ENCODE measurements around the gene SLC13A3. TPM values are rescaled to one million over a fixed set of nuclear protein-coding genes. Genes with fewer than 3 reads are reported as not detected.
A peak's percentile ranks its signal among the peaks of the same experiment; 100 is the strongest.

SLC13A3 gene
- total and polyA plus RNA-seq, 4 donors: 1.1 to 2.4 (median 2.0) TPM

DNA sequence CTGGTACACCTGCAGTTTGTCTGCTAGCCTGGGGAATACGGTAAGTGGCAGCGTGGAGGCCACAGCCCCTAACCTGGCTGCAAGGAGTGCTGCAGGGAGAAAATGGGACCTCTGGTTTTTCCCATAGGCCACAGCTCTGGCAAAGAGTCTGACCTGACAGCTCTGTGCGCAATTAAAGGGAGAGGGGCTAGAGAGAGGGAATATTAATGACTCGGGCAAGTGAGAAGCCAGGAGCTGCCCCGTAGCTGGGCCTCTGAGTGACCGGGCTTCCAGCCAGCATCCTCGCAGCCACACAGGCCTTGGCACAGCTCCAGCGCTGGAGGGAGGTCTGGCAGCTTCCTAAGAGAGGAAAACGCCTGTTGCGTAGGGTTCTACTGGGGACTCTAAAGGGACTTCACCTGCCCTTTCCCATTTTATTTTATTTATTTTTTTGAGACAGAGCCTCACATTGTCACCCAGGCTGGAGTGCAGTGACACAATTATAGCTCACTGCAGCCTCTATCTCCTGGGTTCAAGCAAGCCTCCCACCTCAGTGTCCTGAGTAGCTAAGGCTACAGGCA, 82.6 kb downstream of the SLC13A3 start:
- 10 to 16% methylated on average over 10 of the region's 10 CpGs for whole genome bisulfite sequencing, 2 donors
- ATAC-seq (ENCODE audit: insufficient read depth, low FRiP score): no peak

DNA sequence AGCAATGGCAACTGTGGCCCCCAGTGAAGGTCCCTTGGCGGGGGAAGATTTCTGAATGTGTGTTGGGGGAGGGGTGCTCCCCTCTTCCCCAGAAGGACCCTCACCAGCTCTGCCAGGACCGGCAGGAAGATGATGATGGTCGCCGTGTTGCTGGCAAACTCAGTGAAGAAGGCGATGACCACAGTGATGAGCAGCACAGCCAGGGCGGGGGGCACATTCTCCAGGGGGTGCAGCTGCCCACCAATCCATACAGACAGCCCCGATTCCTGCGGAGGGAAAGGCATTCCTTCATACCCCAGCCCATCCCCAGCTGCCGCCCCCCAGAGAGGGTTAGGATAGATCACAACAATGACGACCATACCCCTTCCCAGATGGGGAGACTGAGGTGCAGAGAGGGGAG, 85.1 kb downstream of the SLC13A3 start:
- H3K9me3 ChIP-seq (ENCODE audit: control insufficient read depth in 4 of 4, insufficient read depth in 3 of 4, low read length in 3 of 4): no peaks in the 10 kb centered on the region
- H3K27me3 ChIP-seq (ENCODE audit: control insufficient read depth in 3 of 3, insufficient read depth in 3 of 3, low read length in 2 of 3): no peaks in the 10 kb centered on the region
- DNase-seq (no peak), ATAC-seq (ENCODE audit: insufficient read depth, low FRiP score) (no peak)
- no peak overlapping the region for H3K27ac ChIP-seq (ENCODE audit: low read depth in 1 of 2, low read length in 1 of 2)
- WGBS, 2 donors: 83 to 92% methylated on average over 10 of the region's 10 CpGs
- H3K4me1 ChIP-seq (ENCODE audit: control insufficient read depth in 5 of 5, insufficient read depth in 5 of 5, low read length in 5 of 5): peaks cover 0 to 52% (median 5%) of the 10 kb centered on the region in 5 donors
- TF ChIP-seq, protein P1, sequence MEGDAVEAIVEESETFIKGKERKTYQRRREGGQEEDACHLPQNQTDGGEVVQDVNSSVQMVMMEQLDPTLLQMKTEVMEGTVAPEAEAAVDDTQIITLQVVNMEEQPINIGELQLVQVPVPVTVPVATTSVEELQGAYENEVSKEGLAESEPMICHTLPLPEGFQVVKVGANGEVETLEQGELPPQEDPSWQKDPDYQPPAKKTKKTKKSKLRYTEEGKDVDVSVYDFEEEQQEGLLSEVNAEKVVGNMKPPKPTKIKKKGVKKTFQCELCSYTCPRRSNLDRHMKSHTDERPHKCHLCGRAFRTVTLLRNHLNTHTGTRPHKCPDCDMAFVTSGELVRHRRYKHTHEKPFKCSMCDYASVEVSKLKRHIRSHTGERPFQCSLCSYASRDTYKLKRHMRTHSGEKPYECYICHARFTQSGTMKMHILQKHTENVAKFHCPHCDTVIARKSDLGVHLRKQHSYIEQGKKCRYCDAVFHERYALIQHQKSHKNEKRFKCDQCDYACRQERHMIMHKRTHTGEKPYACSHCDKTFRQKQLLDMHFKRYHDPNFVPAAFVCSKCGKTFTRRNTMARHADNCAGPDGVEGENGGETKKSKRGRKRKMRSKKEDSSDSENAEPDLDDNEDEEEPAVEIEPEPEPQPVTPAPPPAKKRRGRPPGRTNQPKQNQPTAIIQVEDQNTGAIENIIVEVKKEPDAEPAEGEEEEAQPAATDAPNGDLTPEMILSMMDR (IDR thresholded peaks at IDR 0.05; ENCODE audit: control extremely low read depth, extremely low read depth): no peak
- H3K36me3 ChIP-seq (ENCODE audit: control insufficient read depth in 4 of 4, insufficient read depth in 4 of 4, low read length in 4 of 4): no peaks in the 10 kb centered on the region
- H3K4me3 ChIP-seq: no peak overlapping the region
- no peak overlapping the region for H3K9ac ChIP-seq (ENCODE audit: insufficient read depth in 1 of 2, low read length in 2 of 2)

More for the DNA sequence above, 82.6 kb downstream of the SLC13A3 start:
- H3K36me3 ChIP-seq (ENCODE audit: control insufficient read depth in 4 of 4, insufficient read depth in 4 of 4, low read length in 4 of 4): no peaks in the 10 kb centered on the region
- peak; percentile 98 to 99 (median 98) for DNase-seq
- no peak overlapping the region for H3K27ac ChIP-seq (ENCODE audit: low read depth in 1 of 2, low read length in 1 of 2)
- no peak overlapping the region for H3K4me3 ChIP-seq
- TF ChIP-seq, protein P1 (IDR thresholded peaks at IDR 0.05; ENCODE audit: control extremely low read depth, extremely low read depth): no peak
- H3K9me3 ChIP-seq (ENCODE audit: control insufficient read depth in 4 of 4, insufficient read depth in 3 of 4, low read length in 3 of 4): no peaks in the 10 kb centered on the region
- no peaks in the 10 kb centered on the region for H3K27me3 ChIP-seq (ENCODE audit: control insufficient read depth in 3 of 3, insufficient read depth in 3 of 3, low read length in 2 of 3)
- no peak overlapping the region for H3K9ac ChIP-seq (ENCODE audit: insufficient read depth in 1 of 2, low read length in 2 of 2)
- peaks cover 0 to 45% (median 5%) of the 10 kb centered on the region in 5 donors for H3K4me1 ChIP-seq (ENCODE audit: control insufficient read depth in 5 of 5, insufficient read depth in 5 of 5, low read length in 5 of 5)

DNA sequence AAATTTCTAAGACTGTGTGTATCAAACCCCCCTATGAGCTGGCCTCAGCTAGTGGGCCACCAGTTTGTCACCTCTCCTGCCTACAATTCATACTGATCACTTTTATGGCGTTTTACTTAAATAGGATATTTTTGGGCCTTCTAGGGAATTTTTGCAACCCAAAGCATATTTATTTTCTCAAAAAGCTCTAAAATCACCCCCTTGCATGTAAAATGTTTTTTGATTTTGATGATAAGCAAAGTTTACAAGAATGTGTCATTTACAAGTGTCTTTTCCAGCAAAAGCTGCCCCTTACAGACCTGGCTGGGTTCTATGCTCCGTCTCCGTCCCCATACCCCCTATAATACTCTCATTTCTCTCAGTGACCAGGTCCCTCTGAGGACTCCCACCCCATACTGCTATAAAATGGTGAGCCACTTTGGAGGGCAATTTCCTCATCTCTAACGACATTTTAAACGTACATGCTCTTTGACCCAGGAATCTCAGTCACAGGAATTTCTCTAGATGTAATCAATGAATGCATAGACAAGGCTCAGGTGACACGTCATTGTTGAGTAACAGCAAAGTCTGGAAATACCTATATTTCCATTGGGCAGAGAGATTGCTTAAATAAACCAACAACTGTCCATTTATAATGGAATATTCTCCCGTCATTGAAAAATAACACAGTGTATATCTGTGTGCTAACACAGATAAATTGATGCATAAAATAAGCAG, 86.9 kb downstream of the SLC13A3 start:
- H3K27ac ChIP-seq (ENCODE audit: low read depth in 1 of 2, low read length in 1 of 2): no peak overlapping the region
- WGBS, 2 donors: 81 to 84% methylated on average over 7 of the region's 7 CpGs
- H3K4me3 ChIP-seq: no peak overlapping the region
- ATAC-seq (ENCODE audit: insufficient read depth, low FRiP score): no peak
- H3K4me1 ChIP-seq (ENCODE audit: control insufficient read depth in 5 of 5, insufficient read depth in 5 of 5, low read length in 5 of 5): peaks cover 0 to 48% (median 5%) of the 10 kb centered on the region in 5 donors
- H3K27me3 ChIP-seq (ENCODE audit: control insufficient read depth in 3 of 3, insufficient read depth in 3 of 3, low read length in 2 of 3): no peaks in the 10 kb centered on the region
- no peak for DNase-seq
- no peaks in the 10 kb centered on the region for H3K9me3 ChIP-seq (ENCODE audit: control insufficient read depth in 4 of 4, insufficient read depth in 3 of 4, low read length in 3 of 4)
- TF ChIP-seq, protein P1 (IDR thresholded peaks at IDR 0.05; ENCODE audit: control extremely low read depth, extremely low read depth): no peak
- H3K9ac ChIP-seq (ENCODE audit: insufficient read depth in 1 of 2, low read length in 2 of 2): no peak overlapping the region
- H3K36me3 ChIP-seq (ENCODE audit: control insufficient read depth in 4 of 4, insufficient read depth in 4 of 4, low read length in 4 of 4): no peaks in the 10 kb centered on the region
